IPS-18a (cell line): Measurements from ENCODE around the gene CHD2.

ENCODE experiments used
- H3K27ac ChIP-seq: one replicate; pipeline ENCODE4 v1.5.1; 2013; ENCODE audit warnings: low read length
- H3K27me3 ChIP-seq: one replicate; pipeline ENCODE4 v1.6.1; 2013; ENCODE audit warnings: mild to moderate bottlenecking, low read length; ENCODE audit not compliant: control insufficient read depth, insufficient read depth
- H3K36me3 ChIP-seq: one replicate; pipeline ENCODE4 v1.6.1; 2013; ENCODE audit warnings: low read depth, low read length; ENCODE audit not compliant: control insufficient read depth
- H3K4me1 ChIP-seq: one replicate; pipeline ENCODE4 v1.6.1; 2013; ENCODE audit warnings: low read depth, low read length; ENCODE audit not compliant: control insufficient read depth
- H3K4me3 ChIP-seq: one replicate; pipeline ENCODE4 v1.5.1; 2013; ENCODE audit warnings: low read length
- H3K9ac ChIP-seq: one replicate; pipeline ENCODE4 v1.6.1; 2013; ENCODE audit warnings: mild to moderate bottlenecking, low read length, moderate library complexity
- H3K9me3 ChIP-seq: one replicate; pipeline ENCODE4 v1.6.1; 2013; ENCODE audit warnings: low read depth, low read length; ENCODE audit not compliant: control insufficient read depth

Gene CHD2

DNA sequence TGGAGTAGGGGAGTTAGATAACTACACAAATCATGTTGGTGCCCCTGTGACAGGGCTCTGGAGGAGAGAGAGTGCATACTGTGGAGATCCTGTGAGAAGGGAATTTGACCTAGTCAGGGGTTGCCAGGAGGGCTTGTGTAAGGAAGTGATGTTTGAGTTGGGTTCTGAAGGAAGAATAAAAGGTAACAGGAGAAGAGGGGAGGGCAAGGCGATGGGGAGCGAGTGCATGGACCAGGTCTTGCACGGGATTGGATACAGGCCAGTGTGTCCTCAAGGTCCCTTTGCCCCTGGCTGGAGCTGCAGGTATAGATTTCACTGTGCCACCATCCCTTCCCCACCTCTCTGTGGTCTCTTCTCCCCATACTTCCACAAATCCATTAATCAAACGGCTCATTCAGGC, 105.0 kb downstream of the CHD2 start:
- H3K9me3 ChIP-seq: no peaks in the 10 kb centered on the region
- no peak overlapping the region for H3K9ac ChIP-seq
- no peak overlapping the region for H3K27ac ChIP-seq
- no peak overlapping the region for H3K4me3 ChIP-seq
- no peaks in the 10 kb centered on the region for H3K4me1 ChIP-seq
- H3K36me3 ChIP-seq: peaks cover 97% of the 10 kb centered on the region
- no peaks in the 10 kb centered on the region for H3K27me3 ChIP-seq

DNA sequence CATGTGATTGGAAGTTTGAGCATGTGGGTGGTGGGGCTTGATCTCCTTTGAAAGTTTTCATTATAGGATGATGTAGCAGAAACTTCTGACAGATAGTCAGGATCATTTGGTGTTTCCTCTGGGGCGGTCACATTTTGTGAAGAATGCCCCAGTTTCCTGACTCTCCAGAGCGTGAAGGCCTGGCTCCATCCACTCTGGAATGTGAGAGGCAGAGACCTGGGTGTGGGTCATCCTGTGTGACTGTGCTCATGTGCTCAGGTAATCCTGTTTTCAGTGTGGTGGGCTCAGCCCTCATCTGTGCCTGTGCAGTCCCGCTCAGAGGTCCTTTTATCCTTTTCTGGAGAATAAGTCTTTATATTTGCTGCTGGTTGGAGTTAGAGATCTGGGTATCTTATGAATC, 107.9 kb downstream of the CHD2 start:
- Histone ChIP-seq H3K36me3 (peaks cover 97% of the 10 kb centered on the region), H3K9me3 (no peaks in the 10 kb centered on the region), H3K27ac (no peak overlapping the region)

DNA sequence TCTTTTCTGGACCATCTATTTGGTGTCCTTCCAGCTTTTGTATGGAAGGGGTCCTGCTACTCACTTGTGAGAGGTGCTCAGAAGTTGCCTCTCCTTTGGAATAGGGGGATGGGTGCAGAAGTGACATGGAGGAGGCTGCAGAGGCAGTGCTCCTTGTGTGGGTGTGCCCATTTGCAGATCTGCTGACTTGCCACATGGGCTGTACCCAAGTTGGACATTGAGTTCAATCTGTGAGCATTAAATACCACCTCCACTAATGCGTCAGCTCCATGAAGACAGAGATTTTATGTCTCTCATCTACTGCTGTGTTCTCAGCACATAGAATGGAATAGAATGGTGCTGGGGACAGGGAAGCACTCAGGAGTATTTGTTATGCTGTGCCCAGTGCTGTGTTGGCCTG, 112.7 kb downstream of the CHD2 start:
- Histone ChIP-seq H3K27me3 (no peaks in the 10 kb centered on the region), H3K4me1 (no peaks in the 10 kb centered on the region), H3K36me3 (peaks cover 95% of the 10 kb centered on the region), H3K27ac (no peak overlapping the region), H3K9ac (no peak overlapping the region), H3K9me3 (no peaks in the 10 kb centered on the region), H3K4me3 (no peak overlapping the region)

More for the DNA sequence above, 107.9 kb downstream of the CHD2 start:
- no peak overlapping the region for H3K4me3 ChIP-seq
- H3K4me1 ChIP-seq: no peaks in the 10 kb centered on the region
- no peak overlapping the region for H3K9ac ChIP-seq
- H3K27me3 ChIP-seq: no peaks in the 10 kb centered on the region

DNA sequence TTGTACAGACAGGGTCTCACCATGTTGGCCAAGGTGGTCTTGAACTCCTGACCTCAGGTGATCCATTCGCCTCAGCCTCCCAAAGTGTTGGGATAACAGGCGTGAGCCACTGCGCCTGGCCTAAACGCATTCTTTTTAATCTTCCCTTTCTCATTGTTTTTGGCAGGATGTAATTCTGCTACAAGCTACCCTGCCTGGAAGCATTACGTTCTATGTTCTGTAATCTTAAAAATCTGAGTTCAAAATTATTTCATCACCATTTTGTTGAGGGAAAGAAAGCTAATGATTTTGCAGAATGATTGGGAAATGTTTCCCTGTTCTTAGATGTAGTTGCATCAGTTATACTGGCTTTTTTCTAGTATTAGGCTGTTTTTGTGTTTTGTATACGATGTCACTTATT, 117.4 kb downstream of the CHD2 start:
- H3K9me3 ChIP-seq: no peaks in the 10 kb centered on the region
- H3K27me3 ChIP-seq: no peaks in the 10 kb centered on the region
- no peak overlapping the region for H3K9ac ChIP-seq
- H3K4me1 ChIP-seq: no peaks in the 10 kb centered on the region
- H3K4me3 ChIP-seq: no peak overlapping the region
- no peak overlapping the region for H3K27ac ChIP-seq
- H3K36me3 ChIP-seq: peaks cover 95% of the 10 kb centered on the region

DNA sequence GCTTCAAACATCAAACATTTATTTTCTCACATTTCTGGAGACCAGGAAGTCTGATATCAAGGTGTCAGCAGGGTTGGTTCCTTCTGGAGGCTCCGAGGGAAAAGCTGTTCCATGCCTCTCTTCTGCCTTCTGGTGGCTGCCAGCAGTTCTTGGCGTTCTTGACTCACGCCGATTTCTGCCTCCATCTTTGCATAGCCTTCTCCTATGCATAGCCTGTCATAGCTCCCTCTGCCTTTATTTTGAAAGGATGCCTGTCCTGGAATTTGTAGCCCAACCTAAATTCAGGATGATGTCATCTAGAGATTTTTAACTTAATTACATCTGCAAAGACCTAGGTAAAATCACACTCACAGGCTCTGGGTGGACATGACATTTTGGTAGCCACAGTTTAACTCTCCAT, 118.5 kb downstream of the CHD2 start:
- no peaks in the 10 kb centered on the region for H3K4me1 ChIP-seq
- no peak overlapping the region for H3K4me3 ChIP-seq
- H3K9ac ChIP-seq: no peak overlapping the region
- no peak overlapping the region for H3K27ac ChIP-seq
- no peaks in the 10 kb centered on the region for H3K9me3 ChIP-seq
- H3K27me3 ChIP-seq: no peaks in the 10 kb centered on the region
- H3K36me3 ChIP-seq: peaks cover 95% of the 10 kb centered on the region

DNA sequence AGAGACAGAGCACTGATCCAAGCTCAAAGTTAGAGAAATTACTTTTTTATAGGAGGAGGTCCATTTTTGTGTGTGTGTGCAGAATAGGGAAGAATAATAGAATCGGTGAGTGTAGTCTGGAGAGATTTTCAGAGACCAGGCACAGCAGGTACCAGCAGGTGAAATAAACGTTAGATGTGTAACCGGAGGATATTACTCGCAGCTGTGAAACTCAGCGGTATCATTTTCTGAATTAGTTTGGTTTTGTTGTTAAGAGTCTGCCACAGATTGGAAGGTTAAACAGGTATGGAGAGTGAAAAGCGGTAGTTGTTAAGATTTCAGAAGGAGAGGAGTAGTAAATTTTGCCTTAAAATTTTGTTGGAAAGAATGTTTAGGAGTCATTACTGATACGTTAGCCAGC, 119.0 kb downstream of the CHD2 start:
- no peaks in the 10 kb centered on the region for H3K9me3 ChIP-seq
- no peak overlapping the region for H3K27ac ChIP-seq
- no peaks in the 10 kb centered on the region for H3K4me1 ChIP-seq
- H3K27me3 ChIP-seq: no peaks in the 10 kb centered on the region
- H3K36me3 ChIP-seq: peaks cover 97% of the 10 kb centered on the region
- no peak overlapping the region for H3K9ac ChIP-seq
- H3K4me3 ChIP-seq: no peak overlapping the region

DNA sequence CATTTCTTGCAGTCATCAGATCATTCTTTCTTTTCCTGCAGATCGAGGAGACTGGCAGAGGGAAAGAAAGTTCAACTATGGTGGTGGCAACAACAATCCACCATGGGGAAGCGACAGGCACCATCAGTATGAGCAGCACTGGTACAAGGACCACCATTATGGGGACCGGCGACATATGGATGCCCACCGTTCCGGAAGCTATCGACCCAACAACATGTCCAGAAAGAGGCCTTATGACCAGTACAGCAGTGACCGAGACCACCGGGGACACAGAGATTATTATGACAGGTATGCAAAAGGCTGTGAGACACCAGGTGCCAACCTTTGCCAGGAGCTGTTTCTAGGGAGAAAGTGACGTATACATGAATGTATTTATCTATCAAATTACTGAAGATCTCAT, 119.8 kb downstream of the CHD2 start:
- peaks cover 97% of the 10 kb centered on the region for H3K36me3 ChIP-seq
- no peak overlapping the region for H3K9ac ChIP-seq
- H3K27ac ChIP-seq: no peak overlapping the region
- H3K9me3 ChIP-seq: no peaks in the 10 kb centered on the region
- H3K27me3 ChIP-seq: no peaks in the 10 kb centered on the region
- H3K4me1 ChIP-seq: no peaks in the 10 kb centered on the region
- no peak overlapping the region for H3K4me3 ChIP-seq

DNA sequence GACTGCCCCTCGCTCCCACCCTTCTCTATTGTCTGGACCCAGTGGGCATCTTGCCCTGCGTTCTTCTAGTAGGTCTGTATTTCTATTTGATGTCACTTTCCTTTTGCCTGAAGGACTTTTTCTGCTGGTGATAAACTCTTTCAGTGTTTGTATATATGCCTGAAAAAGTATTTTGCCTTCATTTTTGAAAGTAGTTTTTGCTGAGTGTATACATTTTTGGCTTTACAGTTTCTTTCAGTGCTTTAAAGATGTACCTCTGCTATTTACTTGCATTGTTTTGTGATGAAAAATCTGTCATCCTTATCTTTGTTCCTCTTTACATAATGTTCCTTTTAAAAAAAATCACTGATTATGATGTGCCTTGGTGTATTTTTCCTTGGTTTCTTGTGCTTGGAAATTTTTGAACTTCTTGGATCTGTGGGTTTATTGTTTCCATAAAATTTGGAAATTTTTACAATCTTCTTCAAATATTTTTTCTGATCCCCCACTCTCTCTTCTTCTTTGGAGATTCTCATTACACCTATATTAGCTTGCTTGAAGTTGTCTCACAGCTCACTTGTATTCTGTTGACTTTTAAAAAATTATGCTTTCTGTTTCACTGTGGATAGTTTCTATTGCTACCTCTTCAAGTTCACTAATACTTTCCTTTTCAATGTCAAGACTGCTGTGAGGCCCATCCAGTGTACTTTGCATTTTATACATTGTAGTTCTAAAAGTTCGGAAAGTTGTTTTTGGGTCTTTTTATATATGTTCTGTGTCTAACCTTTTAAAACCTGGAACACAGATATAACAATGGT, 121.0 kb downstream of the CHD2 start:
- peaks cover 97% of the 10 kb centered on the region for H3K36me3 ChIP-seq
- H3K9me3 ChIP-seq: no peaks in the 10 kb centered on the region
- no peak overlapping the region for H3K9ac ChIP-seq
- no peak overlapping the region for H3K27ac ChIP-seq
- no peak overlapping the region for H3K4me3 ChIP-seq
- no peaks in the 10 kb centered on the region for H3K4me1 ChIP-seq
- no peaks in the 10 kb centered on the region for H3K27me3 ChIP-seq

DNA sequence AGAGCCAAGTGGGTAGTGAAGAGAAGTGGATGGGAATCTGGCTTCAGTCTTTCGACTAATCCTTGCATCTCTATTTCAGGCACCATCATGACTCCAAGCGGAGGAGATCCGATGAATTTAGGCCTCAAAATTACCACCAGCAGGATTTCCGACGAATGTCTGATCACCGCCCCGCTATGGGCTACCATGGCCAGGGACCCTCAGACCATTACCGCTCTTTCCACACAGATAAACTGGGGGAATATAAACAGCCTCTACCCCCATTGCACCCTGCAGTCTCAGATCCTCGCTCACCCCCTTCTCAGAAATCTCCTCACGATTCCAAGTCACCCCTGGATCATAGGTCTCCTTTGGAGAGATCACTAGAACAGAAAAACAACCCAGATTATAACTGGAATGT, 124.2 kb downstream of the CHD2 start:
- peaks cover 81% of the 10 kb centered on the region for H3K36me3 ChIP-seq
- no peak overlapping the region for H3K27ac ChIP-seq
- no peaks in the 10 kb centered on the region for H3K4me1 ChIP-seq

DNA sequence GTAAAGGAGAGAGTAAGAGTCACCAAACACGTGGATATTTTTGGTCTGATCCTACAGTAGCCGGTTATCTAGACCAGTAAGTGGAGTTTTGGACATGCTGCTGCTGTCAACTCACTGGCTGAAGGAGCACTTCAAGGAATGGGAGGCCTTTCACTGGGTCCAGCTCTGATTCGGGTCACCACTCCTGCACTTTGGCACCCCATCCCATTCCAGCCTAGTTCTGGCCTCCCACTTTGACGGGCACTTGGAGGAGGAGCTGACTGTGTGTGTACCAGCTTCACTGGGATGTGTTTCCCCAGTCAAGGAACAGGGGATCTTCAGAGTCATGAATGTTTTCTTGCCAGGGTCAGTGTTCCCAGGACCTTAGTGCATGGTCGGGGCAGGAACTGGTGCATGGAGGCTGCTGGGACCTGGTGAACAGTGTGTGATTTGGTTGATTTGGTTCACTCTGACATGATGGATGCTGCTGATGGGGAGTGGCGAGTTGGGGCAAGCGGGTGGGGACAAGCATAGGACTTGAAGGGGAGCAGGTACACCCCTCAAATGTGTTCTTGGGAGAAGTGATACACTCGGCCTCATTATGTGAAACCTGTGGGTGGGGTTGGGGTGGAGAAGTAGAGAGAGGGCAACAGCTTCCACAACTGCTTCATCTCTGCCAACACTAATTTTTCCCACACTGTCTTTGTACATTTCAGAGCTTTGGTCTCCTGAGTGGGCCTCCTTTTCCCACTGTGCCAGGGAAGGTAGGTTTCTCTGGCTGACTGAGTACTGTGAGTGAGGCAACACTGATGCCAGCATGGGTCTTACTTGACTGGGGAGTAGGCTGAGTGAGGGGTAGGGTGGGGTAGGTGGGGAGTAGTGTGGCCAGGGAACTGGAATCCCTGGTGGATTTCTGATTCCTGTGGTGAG, 124.8 kb downstream of the CHD2 start:
- no peaks in the 10 kb centered on the region for H3K27me3 ChIP-seq
- no peak overlapping the region for H3K9ac ChIP-seq
- H3K4me3 ChIP-seq: no peak overlapping the region
- H3K27ac ChIP-seq: no peak overlapping the region
- no peaks in the 10 kb centered on the region for H3K4me1 ChIP-seq
- H3K36me3 ChIP-seq: peaks cover 74% of the 10 kb centered on the region
- no peaks in the 10 kb centered on the region for H3K9me3 ChIP-seq

More for the DNA sequence above, 124.2 kb downstream of the CHD2 start:
- H3K9ac ChIP-seq: no peak overlapping the region
- H3K9me3 ChIP-seq: no peaks in the 10 kb centered on the region
- no peaks in the 10 kb centered on the region for H3K27me3 ChIP-seq
- no peak overlapping the region for H3K4me3 ChIP-seq

DNA sequence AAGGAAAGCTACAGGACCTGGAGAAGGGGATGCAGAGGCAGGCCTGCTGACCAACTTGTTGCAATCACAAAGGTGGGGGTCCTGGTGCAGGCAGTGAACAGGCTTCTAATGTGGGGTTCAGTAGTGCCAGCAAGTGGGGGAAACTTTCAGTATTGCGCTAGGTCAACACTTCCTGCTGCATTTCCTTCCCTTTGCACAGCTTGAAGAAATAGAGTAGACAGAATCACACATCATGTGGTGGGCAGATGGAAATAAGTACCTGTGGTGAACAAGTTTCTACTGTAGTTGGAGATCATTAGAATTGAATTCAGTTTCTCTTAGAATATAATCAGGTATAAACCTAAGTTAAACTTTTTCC, 125.5 kb downstream of the CHD2 start:
- H3K36me3 ChIP-seq: peaks cover 67% of the 10 kb centered on the region
- no peak overlapping the region for H3K4me3 ChIP-seq
- no peaks in the 10 kb centered on the region for H3K4me1 ChIP-seq
- no peaks in the 10 kb centered on the region for H3K9me3 ChIP-seq
- H3K27me3 ChIP-seq: no peaks in the 10 kb centered on the region
- no peak overlapping the region for H3K27ac ChIP-seq
- H3K9ac ChIP-seq: no peak overlapping the region
